HG03135 (cell line): ENCODE data around the gene SLC13A5.
"Not testable (repeated sequence)": the region's sequence is repeated elsewhere in the genome, so short reads cannot be mapped to it uniquely, and the experiment has no call there.

ENCODE experiments used
- ATAC-seq: cut with Tn5 transposase; IDR thresholded peaks from one replicate; pipeline ENCODE4 v1.9.1; 2021; ENCODE audit warnings: mild to moderate bottlenecking, moderate library complexity; ENCODE audit not compliant: unreplicated experiment

Gene SLC13A5

DNA sequence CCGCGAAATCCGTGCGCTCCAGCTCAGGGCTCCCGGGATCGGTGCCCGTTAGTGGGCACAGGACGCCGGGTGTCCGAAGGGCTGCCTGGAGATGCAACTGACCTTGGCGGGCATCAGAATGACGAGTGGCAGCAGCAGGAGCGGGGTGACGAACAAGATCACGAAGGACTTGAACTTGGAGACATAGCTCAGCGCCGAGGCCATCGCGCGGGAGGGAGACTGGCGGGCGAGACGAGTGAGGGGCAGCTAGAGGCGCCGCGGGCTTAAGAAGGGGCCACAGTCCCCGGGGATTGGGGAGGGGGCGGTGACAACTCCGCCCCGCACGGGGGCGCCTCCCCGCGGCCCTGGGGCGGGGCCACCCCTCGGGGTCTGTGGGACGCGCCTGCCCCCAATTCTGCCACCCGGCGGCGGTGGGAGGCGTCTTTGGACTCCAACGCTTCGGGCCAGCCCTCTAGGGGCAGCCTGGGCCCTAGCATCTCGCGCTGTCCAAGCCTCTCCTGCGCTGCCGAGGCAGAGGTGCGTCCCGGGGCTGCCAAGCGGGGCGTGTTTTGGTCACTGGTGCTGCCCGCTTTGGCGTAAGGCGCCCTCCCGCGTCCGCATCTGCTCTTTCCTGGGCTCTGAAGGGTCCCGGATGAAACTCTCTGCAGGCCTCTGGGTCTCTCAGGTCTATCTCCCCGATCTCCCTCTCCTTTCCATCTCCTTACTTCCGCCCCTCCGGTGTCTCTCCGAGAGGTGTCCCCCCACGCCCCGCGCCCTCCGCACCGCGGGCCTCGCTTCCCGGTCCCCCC lies at the start of gene SLC13A5:
TSS of gene SLC13A5 (minus strand) at position 240 of the 788 bp plus-strand sequence. CDS start at position 204, 36 bp downstream.
- ATAC-seq = no peak

DNA sequence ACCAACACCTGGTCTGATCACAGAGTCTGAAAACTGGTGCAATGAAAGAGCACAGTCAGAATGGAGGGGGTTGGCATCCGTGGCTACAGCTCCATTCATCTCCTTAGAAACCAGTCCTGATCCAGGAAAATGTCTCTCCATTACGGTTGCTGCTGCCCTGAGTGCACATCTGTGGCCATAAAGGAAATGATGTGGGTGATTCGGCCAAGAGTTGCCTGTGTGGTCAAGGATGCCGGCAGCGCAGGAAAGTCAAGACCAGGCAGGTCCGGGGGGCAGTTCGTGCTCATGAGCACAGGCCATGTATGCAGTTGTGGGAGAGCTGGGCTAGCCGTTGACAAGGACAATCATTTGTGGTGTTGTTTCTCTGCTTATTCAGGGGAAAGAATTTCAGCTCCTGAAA lies 48.6 kb upstream of the SLC13A5 start:
- no peak for ATAC-seq

DNA sequence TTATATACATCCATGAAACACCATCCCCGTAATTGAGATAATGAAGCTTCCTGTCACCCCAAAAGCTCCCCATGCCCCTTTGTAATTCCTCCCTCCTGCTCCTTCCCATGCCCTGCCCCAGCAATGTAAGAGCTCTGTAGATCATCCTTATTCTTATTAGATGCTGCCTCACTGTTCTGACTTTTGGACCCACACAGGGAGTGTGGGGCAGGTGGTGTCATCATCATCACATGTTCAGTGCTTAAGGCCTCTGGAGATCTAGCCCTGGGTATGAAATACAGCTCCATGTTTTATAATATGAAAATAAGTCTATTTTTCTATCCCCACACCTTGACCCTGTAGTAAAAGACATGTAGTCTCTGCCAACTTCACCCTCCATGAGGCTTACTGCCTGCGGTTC lies 44.6 kb upstream of the SLC13A5 start:
- no peak for ATAC-seq

DNA sequence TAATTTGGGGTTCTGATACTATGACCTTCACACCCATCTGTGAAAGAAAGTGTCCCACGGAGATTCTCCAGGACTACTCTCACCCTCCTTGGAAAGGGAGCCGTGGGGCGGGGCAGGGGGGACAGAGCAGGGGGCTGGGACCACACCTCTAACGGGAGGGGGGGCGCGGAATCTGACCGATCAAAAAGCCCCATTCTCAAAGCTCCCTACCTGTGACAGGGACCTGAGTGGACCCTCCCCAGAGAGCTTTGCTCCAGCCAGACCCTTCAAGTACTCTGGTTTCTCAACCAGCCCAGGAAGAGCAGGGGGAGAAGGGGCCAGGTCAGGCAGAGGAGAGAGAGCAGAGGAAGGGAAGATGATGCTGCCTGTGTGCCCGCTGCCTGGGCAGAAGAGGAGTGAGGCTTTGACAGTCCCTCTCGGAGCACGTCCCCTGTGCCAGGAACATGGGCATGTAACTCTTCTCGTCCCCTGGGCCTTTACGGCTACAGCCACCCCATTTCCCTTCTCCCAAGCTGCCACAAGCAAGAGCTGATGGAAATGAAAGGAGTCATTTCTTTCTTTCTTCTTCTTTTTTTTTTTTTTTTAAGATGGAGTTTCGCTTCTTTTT lies 43.4 kb upstream of the SLC13A5 start:
- peak; percentile 14 for ATAC-seq

DNA sequence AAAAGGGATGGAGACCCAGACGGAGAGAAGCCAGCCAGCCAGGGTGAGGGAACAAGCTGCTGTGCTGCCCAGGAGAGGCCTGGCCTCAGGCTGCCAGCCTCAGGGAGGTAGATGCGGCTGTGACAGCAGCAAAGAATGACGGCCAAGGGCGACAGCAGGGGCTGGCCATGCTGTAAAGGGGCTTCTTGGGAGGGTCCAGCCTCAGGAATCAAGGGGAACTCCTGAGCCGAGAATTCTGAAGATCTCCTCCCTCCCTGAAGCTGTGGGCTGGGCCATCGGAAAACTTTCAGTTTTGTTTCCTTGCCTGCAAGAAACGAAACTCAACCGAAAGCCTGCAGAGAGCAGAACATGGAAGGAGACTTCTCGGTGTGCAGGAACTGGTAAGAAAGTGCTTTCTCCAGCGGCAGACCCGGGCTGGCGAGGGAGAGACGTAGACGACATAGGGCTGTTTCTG lies 42.6 kb upstream of the SLC13A5 start, which contains the start of gene XAF1:
TSS of gene XAF1 (plus strand) at position 316 of the 454 bp plus-strand sequence. CDS start at position 349, 33 bp downstream.
- ATAC-seq = peak; percentile 54

DNA sequence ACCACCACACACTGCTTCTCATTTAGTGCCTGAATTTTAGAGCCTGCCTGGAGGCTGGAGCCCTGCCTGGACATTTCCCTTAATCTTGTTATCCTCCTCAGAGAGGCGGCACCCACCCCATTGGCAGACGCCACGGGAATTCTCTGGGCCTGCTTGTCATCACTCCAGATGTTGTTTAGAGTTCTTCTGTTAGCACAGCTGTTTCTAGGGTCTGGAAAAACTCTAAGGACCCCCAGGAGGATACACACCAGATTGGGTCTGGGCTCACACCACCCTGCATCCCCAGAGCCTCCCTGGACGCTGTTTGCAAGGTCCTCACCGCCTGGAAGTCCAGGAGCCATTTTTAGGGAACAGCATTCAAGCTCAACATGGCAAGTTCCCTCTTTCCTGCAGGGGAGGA lies 42.1 kb upstream of the SLC13A5 start:
- ATAC-seq = no peak

DNA sequence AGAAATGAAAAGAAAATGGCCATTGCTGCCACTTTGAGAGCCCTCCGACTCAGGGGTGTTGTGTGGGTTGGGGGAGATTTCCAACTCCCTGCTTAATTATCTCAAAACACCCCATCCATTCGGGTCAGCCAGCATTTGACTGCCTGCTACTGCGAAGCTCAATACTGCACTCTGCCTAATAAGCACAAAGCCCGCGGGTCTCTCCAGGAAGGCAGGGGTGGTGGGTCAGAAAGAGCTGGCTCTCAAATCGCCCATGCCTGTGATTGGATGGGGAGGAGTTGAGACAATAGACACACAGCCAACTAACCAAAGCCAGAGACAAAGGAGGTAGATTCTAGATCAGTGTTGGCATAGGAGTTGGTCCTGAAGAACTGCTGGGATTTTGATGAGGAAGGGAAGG lies 40.4 kb upstream of the SLC13A5 start:
- ATAC-seq = no peak

DNA sequence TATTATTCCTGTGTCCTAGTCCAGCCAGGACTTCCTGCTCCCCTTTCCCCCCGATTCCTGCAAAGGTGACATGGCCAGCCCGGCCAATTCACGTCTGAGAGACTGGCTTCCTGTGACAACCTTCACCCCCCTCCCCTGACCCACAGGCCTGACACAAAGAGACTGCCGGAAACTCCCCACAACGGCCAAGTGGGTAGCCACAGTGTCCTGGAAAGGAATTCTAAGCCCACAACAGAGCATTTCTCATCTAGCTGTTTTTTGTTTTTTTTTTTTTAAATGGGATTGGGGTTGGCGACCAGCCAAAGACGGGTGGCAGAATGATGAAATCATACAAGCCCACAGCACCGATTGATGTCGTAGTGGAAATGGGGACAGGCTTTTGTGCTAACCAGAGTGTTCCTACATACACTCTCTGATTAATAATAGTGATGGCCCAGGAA lies 39.9 kb upstream of the SLC13A5 start:
- no peak for ATAC-seq

DNA sequence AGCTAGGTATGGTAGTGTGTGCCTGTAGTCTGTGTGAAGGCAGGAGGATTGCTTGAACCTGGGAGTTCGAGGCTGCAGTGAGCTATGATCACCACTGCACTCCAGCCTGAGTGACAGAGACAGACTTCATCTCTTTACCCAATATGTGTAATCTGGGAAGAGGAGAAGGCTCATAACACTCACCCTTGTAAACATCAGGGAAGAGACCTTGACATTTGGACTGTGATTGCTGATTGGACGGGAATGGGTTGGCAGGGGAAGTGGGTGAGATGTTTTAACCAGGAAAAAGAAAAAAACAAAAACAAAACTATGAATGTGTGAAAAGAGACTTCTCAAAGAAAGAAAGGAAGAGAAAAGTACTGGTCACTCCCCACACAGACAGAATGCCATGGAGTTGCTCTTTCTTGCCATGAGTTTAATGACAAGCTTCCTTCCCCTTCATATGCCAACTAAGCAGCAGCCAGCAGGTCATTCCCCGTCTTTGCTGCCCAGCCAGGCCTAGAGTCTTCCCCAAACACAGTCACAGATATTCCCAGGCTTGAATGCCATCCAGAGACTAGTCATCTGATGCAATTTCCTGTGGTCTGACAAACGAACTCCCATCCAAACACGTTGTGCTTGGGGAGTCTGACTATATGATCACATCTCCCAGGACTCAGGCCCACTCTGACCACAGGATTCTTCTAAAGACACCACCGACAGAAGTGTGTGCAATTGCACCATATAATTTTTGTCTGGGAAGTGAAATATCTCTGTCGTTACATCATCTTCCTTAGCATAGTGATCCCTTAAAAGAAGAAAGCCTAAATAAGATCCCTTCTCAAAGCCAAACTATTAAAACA lies 39.1 kb upstream of the SLC13A5 start:
- no peak for ATAC-seq

DNA sequence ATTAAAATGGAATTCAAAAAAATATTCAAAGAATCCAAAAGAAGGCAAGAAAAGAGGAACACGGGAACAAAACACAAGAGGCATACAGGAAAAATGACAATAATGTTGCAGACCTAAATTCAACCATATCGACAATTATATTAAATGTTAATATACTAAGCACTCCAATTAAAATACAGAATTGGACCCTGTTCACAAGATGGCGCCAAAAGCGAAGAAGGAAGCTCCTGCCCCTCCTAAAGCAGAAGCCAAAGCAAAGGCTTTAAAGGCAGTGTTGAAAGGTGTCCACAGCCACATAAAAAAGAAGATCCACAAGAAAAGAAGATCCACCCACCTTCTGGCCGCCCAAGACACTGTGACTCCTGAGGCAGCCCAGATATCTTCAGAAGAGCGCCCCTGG lies 36.4 kb upstream of the SLC13A5 start:
- ATAC-seq = no peak

DNA sequence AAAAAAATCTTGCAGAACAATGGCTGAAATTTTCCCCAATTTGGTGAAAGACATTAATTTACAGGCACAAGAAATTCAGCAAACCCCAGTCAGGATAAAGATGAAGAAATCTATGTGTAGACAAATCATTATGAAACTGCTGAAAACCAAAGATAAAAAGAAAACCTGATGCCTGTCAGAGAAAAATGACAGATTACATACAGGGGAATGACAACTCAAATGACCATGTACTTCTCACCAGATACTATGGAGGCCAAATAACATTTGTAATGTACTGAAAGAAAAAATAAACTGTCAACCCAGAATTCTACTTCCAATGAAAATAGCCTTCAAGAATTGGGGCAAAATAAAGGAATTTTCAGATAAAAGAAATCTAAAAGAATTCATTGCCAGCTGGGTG lies 35.4 kb upstream of the SLC13A5 start:
- no peak for ATAC-seq

DNA sequence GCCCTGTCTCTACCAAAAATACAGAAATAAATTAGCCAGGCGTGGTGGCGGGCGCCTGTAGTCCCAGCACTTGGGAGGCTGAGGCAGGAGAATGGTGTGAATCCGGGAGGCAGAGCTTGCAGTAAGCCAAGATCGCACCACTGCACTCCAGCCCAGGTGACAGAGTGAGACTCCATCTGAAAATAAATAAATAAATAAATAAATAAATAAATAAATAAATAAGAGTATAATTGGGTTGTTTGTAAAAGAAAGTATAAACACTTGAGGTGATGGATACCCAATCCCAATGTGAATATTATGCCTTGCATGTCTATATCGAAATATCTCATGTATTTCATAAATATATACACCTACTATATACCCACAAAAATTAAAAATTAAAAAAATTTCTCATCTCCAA lies 33.5 kb upstream of the SLC13A5 start:
- not testable (repeated sequence) for ATAC-seq

DNA sequence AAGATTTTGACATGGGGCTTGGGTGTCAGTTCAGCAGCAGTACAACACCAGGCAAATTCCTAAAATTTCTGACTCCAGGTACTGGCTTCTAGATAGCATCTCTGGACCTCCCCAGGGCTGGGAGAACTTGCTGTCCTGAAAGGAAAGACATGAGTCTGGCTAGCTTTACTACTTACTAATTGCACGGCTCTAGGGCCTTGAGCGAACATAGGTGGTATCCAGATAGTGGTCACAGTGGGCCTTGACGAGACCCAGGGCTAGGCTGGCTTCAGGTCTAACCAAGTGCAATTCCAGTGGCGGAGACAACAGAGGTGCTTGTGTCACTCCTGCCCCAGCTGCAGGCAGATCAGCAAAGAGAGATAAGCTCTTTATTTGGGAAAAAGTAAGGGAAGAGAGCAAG lies 16.4 kb upstream of the SLC13A5 start:
- no peak for ATAC-seq

DNA sequence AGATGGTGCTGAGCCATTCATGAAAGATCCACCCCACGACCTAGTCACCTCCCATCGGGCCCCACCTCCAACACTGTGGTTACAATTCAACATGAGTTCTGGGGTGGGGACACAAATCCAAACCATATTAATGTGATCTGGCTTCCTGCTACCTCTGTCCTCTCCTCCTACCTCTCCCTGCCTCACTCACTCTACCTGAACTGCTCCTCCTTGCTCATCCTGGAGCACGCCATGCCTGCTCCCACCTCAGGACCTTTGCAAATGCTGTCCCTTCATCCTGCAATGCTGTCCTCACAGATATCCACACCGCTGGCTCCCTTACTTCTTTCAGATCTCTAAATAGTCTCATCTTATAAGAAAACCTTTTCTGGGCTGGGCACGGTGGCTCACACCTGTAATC lies 10.8 kb upstream of the SLC13A5 start:
- ATAC-seq = no peak

DNA sequence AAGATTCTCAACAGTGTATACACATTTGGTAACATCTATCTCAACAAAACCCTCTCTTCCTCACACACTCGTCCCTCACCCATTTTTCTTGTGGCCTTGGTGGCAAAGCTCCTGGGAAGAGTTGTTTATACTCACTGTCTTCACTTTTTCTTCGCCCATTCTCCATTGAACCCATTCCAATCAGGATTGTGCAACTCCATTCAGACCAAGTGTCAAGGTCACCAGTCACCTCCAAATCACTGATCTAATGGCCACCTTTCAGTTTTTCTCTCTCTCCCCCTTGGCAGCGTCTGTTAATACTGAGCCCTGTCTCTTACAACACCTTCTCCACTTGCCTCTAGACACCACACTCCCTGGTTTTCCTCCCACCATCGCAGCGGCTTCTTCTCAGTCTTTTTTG lies 8.6 kb upstream of the SLC13A5 start:
- ATAC-seq = no peak

DNA sequence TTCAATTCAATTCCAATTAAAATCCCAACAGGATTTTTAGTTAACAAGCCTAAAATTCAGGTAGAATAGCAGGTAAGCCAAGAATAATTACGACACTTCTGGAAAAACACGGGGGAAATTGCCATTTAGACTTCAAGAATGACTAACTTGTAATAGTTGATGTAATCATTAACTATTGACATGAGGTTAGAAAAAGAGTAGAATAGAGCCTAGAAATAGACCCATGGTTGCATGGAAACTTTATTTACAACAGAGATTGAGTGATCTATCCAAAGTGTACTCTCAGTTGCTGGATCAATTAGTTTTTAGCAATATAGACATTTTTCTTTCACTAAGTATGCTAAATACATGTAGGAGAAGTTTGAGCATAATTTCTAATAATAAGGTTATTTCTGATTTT lies 3.6 kb upstream of the SLC13A5 start:
- no peak for ATAC-seq

DNA sequence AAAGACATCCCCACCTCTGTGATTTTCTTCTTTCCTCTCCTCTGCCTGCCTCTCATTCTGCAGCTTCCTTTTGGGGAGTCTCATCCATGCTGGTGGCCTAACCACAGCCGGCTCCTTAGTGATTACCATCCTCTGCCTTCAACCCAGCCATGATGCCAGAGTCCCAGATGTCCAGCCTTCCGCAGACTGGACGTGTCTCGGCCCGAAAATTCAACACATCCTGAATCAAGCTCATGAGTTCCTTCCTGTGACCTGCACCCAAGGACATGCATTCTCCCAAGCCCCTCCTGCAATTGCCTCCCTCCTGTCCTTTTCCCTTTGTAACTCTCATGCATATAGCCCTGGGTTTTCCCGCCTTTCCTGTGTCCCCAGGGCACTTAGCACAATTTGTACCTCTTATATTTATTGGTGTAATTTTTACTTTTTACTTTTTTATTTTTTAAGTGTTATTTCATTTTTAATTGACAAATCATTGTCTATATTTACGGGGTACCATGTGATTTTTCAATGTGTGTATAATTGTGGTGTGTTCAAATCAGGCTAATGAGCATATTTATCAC lies 1.2 kb upstream of the SLC13A5 start:
- ATAC-seq = no peak

DNA sequence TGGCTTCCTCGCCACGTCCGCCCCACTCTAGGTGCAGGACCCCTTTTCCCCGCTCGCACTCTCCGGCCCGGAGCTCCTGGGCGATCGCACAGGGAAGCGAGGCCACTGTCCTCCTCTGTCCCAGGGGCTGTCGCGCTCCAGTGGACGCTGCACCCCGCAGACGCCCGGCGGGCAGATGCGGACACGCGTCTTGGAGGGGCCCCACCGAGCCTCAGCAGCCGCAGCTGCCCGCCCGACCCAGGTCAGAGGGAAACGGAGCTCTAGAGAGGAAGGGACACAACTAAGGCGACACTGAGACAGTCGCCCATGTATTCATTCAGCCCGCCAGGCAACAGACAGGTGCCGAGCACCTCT lies 726 bp upstream of the SLC13A5 start:
- ATAC-seq = no peak

DNA sequence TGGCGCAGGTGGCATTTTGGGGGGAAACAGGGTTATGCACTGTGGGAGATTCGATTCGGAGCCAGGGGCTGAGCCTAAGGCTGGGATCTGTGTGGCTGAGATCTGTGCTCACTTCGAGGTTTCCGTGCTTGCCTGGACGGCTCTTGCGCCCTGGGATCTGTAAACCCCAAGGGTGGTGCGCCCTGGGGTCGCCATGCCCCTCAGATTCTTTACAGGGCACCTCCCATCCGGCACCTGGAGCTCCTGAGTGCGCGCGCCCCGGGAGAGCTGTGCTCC lies 377 bp downstream of the SLC13A5 start:
- no peak for ATAC-seq

DNA sequence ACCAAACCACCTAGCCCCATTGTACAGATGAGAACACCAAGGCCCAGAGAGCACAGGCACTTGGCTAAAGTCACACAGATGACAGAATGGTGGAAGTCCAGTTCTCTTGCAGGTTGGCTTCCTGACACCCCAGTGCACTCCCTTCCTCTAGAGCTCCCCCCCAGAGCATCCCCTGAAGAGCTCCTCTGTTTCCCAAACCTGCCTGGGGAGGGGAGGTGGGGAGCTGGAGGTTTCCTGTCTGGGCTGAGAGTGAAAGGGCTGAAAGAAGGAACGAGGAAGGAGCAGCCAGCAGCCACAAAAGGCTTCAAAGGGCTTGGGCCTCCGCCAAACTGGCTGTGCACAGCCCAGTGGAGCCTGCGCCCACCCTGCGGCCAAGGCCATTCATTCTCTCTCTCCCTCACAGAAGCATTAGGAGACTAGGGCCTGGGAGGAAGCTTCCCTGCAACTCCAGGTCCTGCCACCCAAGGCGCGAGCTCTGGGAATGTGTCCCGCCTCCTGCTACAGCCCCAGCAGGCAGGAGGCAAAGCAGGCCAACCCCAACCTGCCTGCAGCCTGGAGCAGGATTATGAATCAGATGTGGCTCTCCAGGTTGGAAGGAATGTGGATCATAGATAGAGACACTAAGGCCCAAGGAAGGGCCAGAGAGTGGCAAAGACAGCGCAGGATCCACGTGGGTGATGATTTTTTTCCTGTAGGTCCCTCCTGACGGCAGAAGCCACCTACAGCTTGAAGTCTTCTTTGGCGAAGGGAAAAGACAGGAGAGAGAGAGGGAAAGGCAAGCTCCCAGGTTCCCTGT lies 913 bp downstream of the SLC13A5 start:
- ATAC-seq = no peak

DNA sequence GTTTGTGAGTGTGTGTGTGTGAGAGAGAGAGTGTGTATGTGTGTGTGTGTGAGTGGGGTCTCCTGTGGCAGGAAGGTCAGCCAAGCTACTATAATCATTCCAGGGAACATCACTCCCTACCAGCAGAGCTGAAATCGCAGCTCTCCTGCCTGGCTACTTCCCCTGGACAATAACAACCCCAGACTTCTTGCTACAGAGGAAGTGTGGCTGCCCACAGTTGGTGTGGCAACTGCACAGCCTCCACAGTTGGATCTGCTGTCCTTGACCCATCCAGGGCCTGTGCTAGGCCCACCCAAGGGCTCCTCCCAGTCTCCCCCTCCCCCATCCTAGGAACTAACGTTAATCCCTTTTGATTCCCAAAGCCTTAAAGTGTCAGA lies 1.5 kb downstream of the SLC13A5 start:
- ATAC-seq = no peak
